A549 (cell line): Measurements from ENCODE around the gene NBPF1.

Experiments used
- CBX8 ChIP-seq: fragments of 200-600 bp; sonication (generic); IDR thresholded peaks from 2 replicates; pipeline ENCODE4 v1.6.1; 2016
- CTCF ChIP-seq: fragments of >200 bp; sonication (Bioruptor Twin); formaldehyde crosslinking; IDR thresholded peaks from 3 replicates; pipeline ENCODE4 v1.5.1; 2016
- EP300 ChIP-seq, 2 experiments: fragments of >200 bp; sonication (Bioruptor Twin); formaldehyde crosslinking; IDR thresholded peaks; 2 replicates in 1 of 2; 3 replicates in 1 of 2; pipeline ENCODE4 v1.6.1; 2016 to 2017
- SREBF2 ChIP-seq: fragments of 450-650 bp; IDR thresholded peaks from 2 replicates; pipeline ENCODE4 v1.6.1; 2014; ENCODE audit warnings: mild to moderate bottlenecking, moderate library complexity

GRCh38 chr1:16608838-16609560 is 4.4 kb downstream of the NBPF1 start:
- TF ChIP-seq CTCF (no peak), SREBF2 (no peak), CBX8 (no peak), EP300 (IDR thresholded peaks at IDR 0.05) (no peak)
